Activated CD8-positive, alpha-beta memory T cell treated with anti-CD3 and anti-CD28 coated beads, Interleukin-2, amount 50 U/mL, for 24 hours (primary cell): ENCODE results near the gene SPRED1.

Experiments
- DNase-seq: peaks from one replicate; pipeline ENCODE4 v3.0.0-alpha.2; 2020; ENCODE audit errors: extremely low read depth

The SPRED1 gene

GRCh38 chr15:38354315-38354929 is 101.8 kb downstream of the SPRED1 start:
- peak; percentile 10 for DNase-seq

DNA sequence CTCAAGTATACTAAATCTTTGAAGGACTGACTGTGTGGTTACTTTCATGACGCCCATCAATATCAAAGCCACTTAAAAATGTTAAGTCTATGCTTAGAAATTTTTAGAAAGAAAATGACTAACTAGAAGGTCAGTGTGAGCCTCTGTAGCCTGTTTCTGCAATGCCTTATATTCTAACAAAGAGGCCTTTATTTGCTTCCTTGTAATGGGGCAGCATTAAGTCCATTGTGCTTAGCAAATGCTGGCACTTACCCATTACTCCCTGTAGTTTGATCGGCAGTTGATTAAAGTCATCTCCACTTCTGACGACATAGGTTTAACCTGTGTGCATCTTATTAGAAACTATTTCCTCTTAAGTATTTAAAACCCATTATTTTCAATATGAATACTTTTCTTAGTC is 109.7 kb downstream of the SPRED1 start:
- DNase-seq = no peak

GRCh38 chr15:38367476-38367875 is 114.8 kb downstream of the SPRED1 start:
- DNase-seq = no peak

DNA sequence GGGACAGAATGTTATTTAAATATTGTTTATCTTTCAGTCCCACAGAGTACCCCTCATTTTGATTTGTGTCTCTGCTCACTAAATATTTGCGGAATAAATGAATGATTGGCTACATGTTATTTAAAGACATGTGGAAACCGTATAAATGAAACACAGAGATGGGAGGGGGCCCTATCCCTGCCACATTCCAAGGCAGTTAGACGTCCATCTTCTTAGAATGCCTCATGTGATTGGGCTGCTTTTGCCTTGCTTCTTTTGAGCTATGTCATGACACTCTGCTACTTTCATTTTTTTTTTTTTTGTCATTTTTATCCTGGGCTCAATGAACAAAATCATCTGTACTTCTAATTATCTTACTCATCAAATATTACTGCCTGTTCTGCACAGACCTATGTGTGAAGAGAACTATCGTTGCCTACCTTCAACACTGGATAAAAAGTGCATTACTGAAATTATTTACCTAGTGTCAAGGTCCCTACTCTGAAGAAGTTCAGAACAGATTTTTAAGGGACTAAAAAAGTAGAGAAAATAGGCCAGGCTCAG is 117.4 kb downstream of the SPRED1 start:
- no peak for DNase-seq

GRCh38 chr15:38373016-38373415 is 120.4 kb downstream of the SPRED1 start:
- DNase-seq = no peak

- DNase-seq = no peak
Measured at GRCh38 chr15:38374029-38374428, 121.4 kb downstream of the SPRED1 start.

DNA sequence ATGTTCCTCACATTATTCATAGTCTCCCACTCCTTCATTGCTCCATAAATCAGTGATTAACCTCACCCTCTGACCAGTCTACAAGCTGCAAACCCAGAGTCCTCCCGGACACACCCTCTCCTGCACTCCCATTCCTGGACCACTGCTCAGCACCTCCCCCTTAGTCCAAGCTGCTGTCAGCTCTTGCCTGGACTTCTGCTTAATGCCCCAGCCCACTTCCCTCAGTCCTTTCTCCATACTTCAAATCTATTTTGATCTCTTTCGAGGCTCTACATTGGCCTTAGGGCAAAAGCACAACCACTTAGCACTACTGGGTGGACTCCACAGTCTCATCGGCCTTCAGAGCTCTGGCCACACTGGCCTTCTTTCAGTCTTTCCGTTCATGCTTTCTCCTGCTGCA is 121.9 kb downstream of the SPRED1 start:
- no peak for DNase-seq

DNA sequence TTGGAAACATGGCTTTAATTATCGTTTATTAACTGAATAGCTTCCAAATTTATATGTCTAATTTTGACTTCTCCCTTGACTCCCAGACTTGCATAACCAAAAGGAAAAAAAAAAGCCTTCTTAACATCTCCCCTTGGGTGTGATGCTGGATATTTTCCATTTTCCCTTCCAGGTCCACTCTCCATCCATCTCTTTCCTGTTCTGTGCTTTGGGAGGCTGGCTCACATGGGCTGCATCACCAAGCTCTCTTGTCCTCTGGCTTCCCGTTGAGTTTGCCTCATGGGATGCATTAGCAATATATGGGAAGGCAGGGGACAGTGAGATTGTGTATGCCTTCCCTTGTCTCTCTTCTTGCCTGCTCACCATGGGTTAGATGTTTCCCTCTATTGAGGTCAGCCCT is 123.4 kb downstream of the SPRED1 start:
- no peak for DNase-seq

- no peak for DNase-seq
Measured at GRCh38 chr15:38377636-38378035, 125.0 kb downstream of the SPRED1 start.

DNA sequence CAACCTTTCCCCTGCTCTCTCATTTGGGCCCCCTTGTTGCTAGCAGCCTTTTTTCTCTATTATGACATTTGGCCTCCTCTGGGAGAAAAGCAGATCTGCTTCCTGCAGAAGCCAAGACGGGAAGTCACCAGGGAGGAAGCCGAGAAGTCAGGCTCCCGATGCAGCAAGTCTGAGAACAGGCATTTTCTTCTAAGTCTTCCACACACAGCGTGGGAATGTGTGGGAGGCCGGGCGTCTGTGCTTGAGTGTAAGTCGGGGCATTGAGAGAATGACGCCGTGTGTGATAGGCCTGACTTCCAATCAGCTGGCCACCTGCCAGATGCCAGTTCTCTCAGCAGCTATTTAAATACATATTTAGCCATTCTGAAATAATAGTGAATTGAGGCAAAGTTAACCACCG is 125.5 kb downstream of the SPRED1 start:
- no peak for DNase-seq

DNA sequence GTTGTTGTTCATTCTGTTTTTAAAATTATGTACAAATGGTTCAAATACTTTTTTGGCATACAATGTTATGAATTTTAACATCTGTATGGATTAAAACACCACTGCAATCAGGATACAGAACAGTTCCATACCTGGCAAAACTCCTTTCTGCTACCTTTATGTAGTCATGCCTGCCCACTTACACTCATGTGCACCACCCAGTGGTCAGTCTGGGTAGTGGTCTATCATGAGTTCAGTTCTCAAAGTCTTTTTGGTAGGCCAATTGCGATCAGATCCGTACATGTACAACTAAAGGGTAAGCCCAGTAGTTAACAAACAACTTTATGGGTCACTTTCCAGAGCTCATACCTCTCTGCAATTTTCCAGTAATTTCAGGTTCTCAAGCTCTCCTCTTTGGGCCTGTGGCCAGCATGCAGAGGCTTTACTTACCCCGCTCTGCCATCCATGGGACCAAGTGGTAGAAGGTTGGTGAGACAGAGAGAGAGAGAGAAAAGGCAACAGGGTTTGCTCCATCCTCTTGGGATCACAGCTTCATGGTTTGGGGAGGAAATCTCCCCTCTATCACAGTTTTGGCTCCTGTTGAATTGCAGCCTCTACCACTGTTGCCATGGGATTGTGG is 137.4 kb downstream of the SPRED1 start:
- DNase-seq = peak; percentile 26

DNA sequence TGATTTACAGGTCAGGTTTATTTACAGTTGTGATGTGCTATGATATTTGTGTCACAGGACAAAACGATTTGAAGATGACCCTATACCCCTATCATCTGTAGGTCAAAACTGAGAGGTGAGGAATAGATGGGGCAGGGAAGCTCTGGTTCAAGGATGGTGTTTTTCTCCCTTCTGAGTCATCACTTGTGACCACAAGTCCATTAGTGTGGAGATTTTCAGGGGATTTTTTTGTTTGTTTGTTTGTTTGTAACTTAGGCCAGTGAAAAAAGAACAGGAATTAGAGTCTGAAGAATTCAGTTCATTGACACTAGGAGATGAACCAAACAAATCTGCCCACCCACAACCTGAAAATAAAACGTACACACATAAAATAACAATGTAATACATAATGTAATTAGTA is 138.6 kb downstream of the SPRED1 start:
- DNase-seq = no peak

DNA sequence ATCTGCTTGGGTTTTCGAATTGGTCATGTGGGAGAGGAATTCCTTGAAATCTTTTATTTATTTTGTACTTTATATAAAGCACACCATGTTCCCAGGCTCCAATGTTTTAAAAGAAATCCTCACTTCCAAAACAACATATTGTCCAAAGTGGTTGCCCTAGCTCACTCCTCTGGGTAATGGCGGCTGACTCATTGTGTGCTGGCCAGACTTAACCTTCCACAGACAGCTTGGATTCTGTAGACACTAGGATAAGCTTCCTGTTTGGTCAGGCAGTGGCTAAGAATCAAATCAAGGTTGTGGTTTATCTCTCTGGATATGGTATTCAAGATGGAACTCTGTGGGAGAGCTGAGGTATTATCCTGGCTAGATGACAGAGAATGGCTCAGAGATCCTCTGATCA is 145.5 kb downstream of the SPRED1 start:
- no peak for DNase-seq

- DNase-seq = no peak
Measured at GRCh38 chr15:38401106-38401505, 148.5 kb downstream of the SPRED1 start.

DNA sequence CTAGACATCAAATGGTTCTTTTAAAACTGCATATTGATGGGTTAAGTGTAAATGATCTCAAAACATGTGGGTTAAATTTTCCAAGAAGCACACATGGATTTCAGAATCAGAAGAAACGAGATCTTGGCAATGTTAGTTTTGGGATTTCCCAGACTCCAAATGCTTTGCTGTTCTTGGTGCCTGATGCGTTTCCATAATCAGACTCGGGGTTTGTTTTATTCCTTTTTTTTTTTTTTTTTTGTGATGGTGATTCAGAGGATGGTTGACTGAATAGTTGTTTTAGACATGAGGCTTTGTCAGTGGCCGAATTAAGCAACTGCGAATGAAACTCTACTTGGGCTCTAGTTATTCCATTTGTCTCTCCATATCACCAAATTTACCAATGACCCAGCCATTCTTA is 149.1 kb downstream of the SPRED1 start:
- no peak for DNase-seq

DNA sequence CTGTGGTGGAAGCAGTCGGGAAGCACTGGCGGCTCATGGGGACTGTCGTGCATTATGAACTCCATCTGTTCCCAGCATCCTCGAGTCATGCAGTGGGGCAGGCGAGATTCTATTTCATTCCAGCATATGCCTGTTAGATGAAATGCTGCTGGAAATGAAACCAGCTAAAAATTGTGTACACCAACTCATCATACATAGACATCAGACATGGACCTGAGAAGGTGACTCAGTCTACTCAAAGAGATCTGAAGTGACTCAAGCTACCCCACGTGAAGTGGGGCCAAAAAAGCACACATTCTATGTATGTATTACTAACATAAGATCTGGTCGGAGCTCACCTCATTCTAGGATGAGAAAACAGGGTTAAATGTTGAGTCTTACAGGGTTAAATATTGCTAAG is 153.8 kb downstream of the SPRED1 start:
- no peak for DNase-seq
